Measurements from ENCODE around the gene OXER1. TPM values are rescaled to one million over a fixed set of nuclear protein-coding genes. Genes with fewer than 3 reads are reported as not detected.

Gene OXER1, protein sequence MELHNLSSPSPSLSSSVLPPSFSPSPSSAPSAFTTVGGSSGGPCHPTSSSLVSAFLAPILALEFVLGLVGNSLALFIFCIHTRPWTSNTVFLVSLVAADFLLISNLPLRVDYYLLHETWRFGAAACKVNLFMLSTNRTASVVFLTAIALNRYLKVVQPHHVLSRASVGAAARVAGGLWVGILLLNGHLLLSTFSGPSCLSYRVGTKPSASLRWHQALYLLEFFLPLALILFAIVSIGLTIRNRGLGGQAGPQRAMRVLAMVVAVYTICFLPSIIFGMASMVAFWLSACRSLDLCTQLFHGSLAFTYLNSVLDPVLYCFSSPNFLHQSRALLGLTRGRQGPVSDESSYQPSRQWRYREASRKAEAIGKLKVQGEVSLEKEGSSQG
- 1.7 and 1.8 TPM in 2 replicates for total RNA-seq
- long read RNA-seq: 0 reads

- Mint-ChIP-seq H3K4me3 (no peak within 1 kb of the TSS), H3K27me3 (ENCODE audit: low read depth) (no peaks in the 10 kb centered on the region), H3K4me1 (no peaks in the 10 kb centered on the region), H3K27ac (ENCODE audit: unreplicated experiment) (peak within 1 kb of the TSS; percentile 87), H3K36me3 (ENCODE audit: low read depth) (peaks cover 4% of the 10 kb centered on the region), H3K9me3 (no peaks in the 10 kb centered on the region)
- DNase-seq (ENCODE audit: low read depth, low spot score): no peak
- TF ChIP-seq, protein P1, sequence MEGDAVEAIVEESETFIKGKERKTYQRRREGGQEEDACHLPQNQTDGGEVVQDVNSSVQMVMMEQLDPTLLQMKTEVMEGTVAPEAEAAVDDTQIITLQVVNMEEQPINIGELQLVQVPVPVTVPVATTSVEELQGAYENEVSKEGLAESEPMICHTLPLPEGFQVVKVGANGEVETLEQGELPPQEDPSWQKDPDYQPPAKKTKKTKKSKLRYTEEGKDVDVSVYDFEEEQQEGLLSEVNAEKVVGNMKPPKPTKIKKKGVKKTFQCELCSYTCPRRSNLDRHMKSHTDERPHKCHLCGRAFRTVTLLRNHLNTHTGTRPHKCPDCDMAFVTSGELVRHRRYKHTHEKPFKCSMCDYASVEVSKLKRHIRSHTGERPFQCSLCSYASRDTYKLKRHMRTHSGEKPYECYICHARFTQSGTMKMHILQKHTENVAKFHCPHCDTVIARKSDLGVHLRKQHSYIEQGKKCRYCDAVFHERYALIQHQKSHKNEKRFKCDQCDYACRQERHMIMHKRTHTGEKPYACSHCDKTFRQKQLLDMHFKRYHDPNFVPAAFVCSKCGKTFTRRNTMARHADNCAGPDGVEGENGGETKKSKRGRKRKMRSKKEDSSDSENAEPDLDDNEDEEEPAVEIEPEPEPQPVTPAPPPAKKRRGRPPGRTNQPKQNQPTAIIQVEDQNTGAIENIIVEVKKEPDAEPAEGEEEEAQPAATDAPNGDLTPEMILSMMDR (conservative IDR thresholded peaks at IDR 0.05): no peak
These were observed at the start of gene OXER1 for GRCh38 chr2:42764096-42764495. TSS of gene OXER1 (minus strand) at chr2:42764135. CDS start at chr2:42764062, 73 bp downstream.

DNA sequence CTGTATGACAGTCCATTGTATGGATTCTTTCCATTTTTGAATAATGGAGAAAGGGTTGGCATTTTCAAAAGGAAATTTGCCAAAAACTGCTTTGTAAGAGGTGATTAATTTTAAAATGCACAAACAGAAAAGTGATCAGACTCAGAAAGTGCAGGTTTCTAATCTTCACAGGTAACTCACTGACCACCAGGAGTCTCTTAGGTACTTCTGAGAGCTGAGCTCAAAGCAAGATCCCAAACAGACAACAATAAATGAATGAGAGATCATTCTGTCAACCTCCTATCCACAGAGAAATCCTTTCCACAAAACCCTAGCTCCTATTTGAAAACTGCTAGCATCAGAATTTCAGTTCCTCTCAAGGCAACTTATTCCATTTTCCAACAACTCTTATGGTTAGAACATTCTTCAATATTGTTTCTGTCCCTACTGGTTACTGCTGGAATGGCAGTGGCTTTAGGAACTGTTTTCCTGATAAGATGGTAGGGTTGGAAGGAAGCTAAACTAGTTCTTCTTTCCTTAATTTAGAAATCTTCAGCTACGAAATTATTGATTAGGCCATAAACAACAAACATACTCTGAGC, 49.1 kb upstream of the OXER1 start:
- peaks cover 17% of the 10 kb centered on the region for H3K36me3 Mint-ChIP-seq (ENCODE audit: low read depth)
- H3K4me3 Mint-ChIP-seq: peak overlapping the region; percentile 83
- peaks cover 9% of the 10 kb centered on the region for H3K27me3 Mint-ChIP-seq (ENCODE audit: low read depth)
- H3K9me3 Mint-ChIP-seq: peaks cover 16% of the 10 kb centered on the region
- peaks cover 29% of the 10 kb centered on the region for H3K4me1 Mint-ChIP-seq
- no peak overlapping the region for H3K27ac Mint-ChIP-seq (ENCODE audit: unreplicated experiment)
- DNase-seq (ENCODE audit: low read depth, low spot score): no peak
- TF ChIP-seq, protein P1 (conservative IDR thresholded peaks at IDR 0.05): peak; percentile 68

DNA sequence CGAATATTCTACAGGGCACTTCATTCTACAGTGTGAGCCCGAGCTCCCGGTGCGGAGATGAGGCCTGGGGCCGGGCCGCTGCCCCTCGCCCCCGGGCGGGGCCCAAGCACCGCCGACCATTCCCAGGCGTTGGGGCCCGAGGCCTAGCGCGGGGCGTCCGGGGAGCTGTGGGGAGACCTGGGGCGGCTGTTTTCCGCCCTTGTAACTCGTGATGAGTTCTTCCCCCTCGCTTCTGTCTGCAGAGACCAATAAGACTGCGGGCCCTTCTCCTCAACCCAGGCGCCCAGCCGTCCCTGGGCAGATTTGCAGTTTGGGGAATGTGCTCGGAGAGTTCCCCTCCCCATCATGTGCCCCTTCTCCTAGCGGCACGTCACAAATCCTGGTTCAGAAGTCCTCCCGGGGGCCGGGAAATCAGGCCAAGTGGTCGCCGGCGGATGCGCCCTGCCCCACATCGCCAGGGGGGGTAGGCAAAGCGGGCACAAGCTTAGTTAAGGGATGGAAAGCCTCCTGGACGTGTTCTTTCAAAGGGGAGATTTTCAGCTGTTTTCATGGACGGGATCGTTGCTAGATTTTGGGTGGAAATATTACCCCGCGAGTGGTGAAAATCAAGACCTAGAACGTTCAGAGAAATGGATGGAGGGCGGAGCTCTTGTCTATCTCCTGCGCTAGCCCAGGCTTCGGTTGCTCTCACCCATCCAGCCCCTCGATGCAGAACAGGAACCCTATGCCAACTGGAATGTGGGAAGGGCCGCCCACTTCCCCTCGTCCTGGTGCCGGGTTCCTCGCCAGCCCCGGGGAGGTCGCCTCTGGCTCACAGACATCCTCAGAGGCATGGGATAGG, 47.3 kb upstream of the OXER1 start:
- H3K4me1 Mint-ChIP-seq: peaks cover 30% of the 10 kb centered on the region
- H3K27ac Mint-ChIP-seq (ENCODE audit: unreplicated experiment): peak overlapping the region; percentile 97
- DNase-seq (ENCODE audit: low read depth, low spot score): peak; percentile 41
- H3K36me3 Mint-ChIP-seq (ENCODE audit: low read depth): peaks cover 13% of the 10 kb centered on the region
- H3K27me3 Mint-ChIP-seq (ENCODE audit: low read depth): peaks cover 9% of the 10 kb centered on the region
- H3K9me3 Mint-ChIP-seq: peaks cover 11% of the 10 kb centered on the region
- peak overlapping the region; percentile 96 for H3K4me3 Mint-ChIP-seq
- TF ChIP-seq, protein P1 (conservative IDR thresholded peaks at IDR 0.05): peak; percentile 8

- peaks cover 11% of the 10 kb centered on the region for H3K9me3 Mint-ChIP-seq
- DNase-seq (ENCODE audit: low read depth, low spot score): peak; percentile 94
- H3K36me3 Mint-ChIP-seq (ENCODE audit: low read depth): peaks cover 13% of the 10 kb centered on the region
- H3K4me1 Mint-ChIP-seq: peaks cover 30% of the 10 kb centered on the region
- H3K27ac Mint-ChIP-seq (ENCODE audit: unreplicated experiment): peak overlapping the region; percentile 97
- peak overlapping the region; percentile 96 for H3K4me3 Mint-ChIP-seq
- H3K27me3 Mint-ChIP-seq (ENCODE audit: low read depth): peaks cover 10% of the 10 kb centered on the region
- TF ChIP-seq, protein P1 (conservative IDR thresholded peaks at IDR 0.05): no peak
These were observed 46.4 kb upstream of the OXER1 start for GRCh38 chr2:42810121-42810970.

GRCh38 chr2:42809819-42810120, 45.8 kb upstream of the OXER1 start:
- Mint-ChIP-seq H3K27me3 (ENCODE audit: low read depth) (peaks cover 10% of the 10 kb centered on the region), H3K4me1 (peaks cover 30% of the 10 kb centered on the region), H3K4me3 (peak overlapping the region; percentile 87), H3K27ac (ENCODE audit: unreplicated experiment) (peak overlapping the region; percentile 52), H3K9me3 (peaks cover 11% of the 10 kb centered on the region), H3K36me3 (ENCODE audit: low read depth) (peaks cover 13% of the 10 kb centered on the region)
- peak; percentile 70 for DNase-seq (ENCODE audit: low read depth, low spot score)
- TF ChIP-seq, protein P1 (conservative IDR thresholded peaks at IDR 0.05): peak; percentile 56

All from neural crest cell (in vitro differentiated cells).